GM23338 (cell line): ENCODE results near the gene RXRA. TPM values are rescaled to one million over a fixed set of nuclear protein-coding genes. Genes with fewer than 3 reads are reported as not detected.

Experiments
- ATAC-seq: fragments of 200-7000 bp; cut with Tn5 transposase; 3 replicates; pipeline ENCODE4 v1.9.1; 2020
- DNase-seq: peaks from one replicate; pipeline ENCODE4 v3.0.0-alpha.2; 2015; ENCODE audit warnings: low spot score
- H2AFZ ChIP-seq: fragments of 200-600 bp; sonication (generic); 2 replicates; pipeline ENCODE4 v1.8.0; 2016; ENCODE audit warnings: antibody characterized with exemption, mild to moderate bottlenecking, moderate library complexity
- H3F3A ChIP-seq: fragments of 200-600 bp; sonication (generic); replicated peaks from 2 replicates; pipeline ENCODE4 v1.8.0; 2017; ENCODE audit warnings: antibody characterized with exemption, mixed run types, low read depth
- H3K27ac ChIP-seq: fragments of 200-600 bp; sonication (generic); 2 replicates; pipeline ENCODE4 v1.6.1; 2016; ENCODE audit warnings: low read depth
- H3K27me3 ChIP-seq: fragments of 200-600 bp; sonication (generic); 2 replicates; pipeline ENCODE4 v1.8.0; 2016; ENCODE audit warnings: mild to moderate bottlenecking, mixed run types, moderate library complexity; ENCODE audit not compliant: insufficient read depth
- H3K36me3 ChIP-seq: fragments of 200-600 bp; sonication (generic); 2 replicates; pipeline ENCODE4 v1.8.0; 2016; ENCODE audit warnings: mild to moderate bottlenecking; ENCODE audit not compliant: insufficient read depth
- H3K4me1 ChIP-seq: fragments of 200-600 bp; sonication (generic); 2 replicates; pipeline ENCODE4 v1.8.0; 2016; ENCODE audit warnings: mild to moderate bottlenecking, moderate library complexity; ENCODE audit not compliant: insufficient read depth
- H3K4me2 ChIP-seq: fragments of 200-600 bp; sonication (generic); 2 replicates; pipeline ENCODE4 v1.7.1; 2017; ENCODE audit warnings: mixed run types
- H3K4me3 ChIP-seq: fragments of 200-600 bp; sonication (generic); 2 replicates; pipeline ENCODE4 v1.6.1; 2016; ENCODE audit warnings: mixed run types
- H3K79me2 ChIP-seq: fragments of 200-600 bp; sonication (generic); replicated peaks from 2 replicates; pipeline ENCODE4 v1.8.0; 2017; ENCODE audit warnings: mild to moderate bottlenecking; ENCODE audit not compliant: insufficient read depth
- H3K9me2 ChIP-seq: fragments of 200-600 bp; sonication (generic); 2 replicates; pipeline ENCODE4 v1.8.0; 2017; ENCODE audit not compliant: insufficient read depth
- H4K20me1 ChIP-seq: fragments of 200-600 bp; sonication (generic); replicated peaks from 2 replicates; pipeline ENCODE4 v1.8.0; 2017; ENCODE audit warnings: mild to moderate bottlenecking; ENCODE audit not compliant: insufficient read depth
- H3K27ac Mint-ChIP-seq: 2 replicates; pipeline ENCODE4 v1.8.0; 2020; ENCODE audit warnings: inconsistent platforms, mild to moderate bottlenecking, moderate library complexity, mixed read lengths
- H3K27me3 Mint-ChIP-seq: 3 replicates; pipeline ENCODE4 v1.8.0; 2022; ENCODE audit warnings: low read depth, mild to moderate bottlenecking, moderate library complexity, mixed read lengths, inconsistent platforms; ENCODE audit not compliant: insufficient read depth, poor library complexity
- H3K36me3 Mint-ChIP-seq: 3 replicates; pipeline ENCODE4 v1.8.0; 2021; ENCODE audit warnings: low read depth, mild to moderate bottlenecking, inconsistent platforms, moderate library complexity, mixed read lengths
- H3K4me1 Mint-ChIP-seq: 3 replicates; pipeline ENCODE4 v1.8.0; 2020; ENCODE audit warnings: mild to moderate bottlenecking, inconsistent platforms, mixed read lengths
- H3K4me3 Mint-ChIP-seq: 3 replicates; pipeline ENCODE4 v1.8.0; 2021; ENCODE audit warnings: moderate library complexity, mild to moderate bottlenecking, inconsistent platforms, mixed read lengths
- H3K9me3 Mint-ChIP-seq: 3 replicates; pipeline ENCODE4 v1.8.0; 2020; ENCODE audit warnings: moderate library complexity, mild to moderate bottlenecking, inconsistent platforms, mixed read lengths
- CREB1 ChIP-seq: fragments of 250-450 bp; sonication (Bioruptor Pico); IDR thresholded peaks from 2 replicates; pipeline ENCODE4 v1.5.0; 2020; ENCODE audit warnings: low read depth, mild to moderate bottlenecking, moderate library complexity
- CTCF ChIP-seq, 2 experiments: fragments of 200-600 bp in 1 of 2; sonication (generic) in 1 of 2; conservative IDR thresholded peaks; 2 replicates each; pipeline versions ENCODE4 v1.5.1 to v1.6.1; 2016 to 2017; ENCODE audit warnings: antibody characterized with exemption in 2 of 2, low read depth in 2 of 2, mild to moderate bottlenecking in 2 of 2, moderate library complexity in 1 of 2
- ETS1 ChIP-seq: IDR thresholded peaks from 2 replicates; pipeline ENCODE4 v1.6.1; 2016; ENCODE audit warnings: antibody characterized with exemption
- EZH2 ChIP-seq: fragments of 200-600 bp; sonication (generic); IDR thresholded peaks from one replicate; pipeline ENCODE4 v1.8.0; 2017; ENCODE audit warnings: antibody characterized with exemption, mild to moderate bottlenecking, low read depth; ENCODE audit not compliant: unreplicated experiment
- JUNB ChIP-seq: IDR thresholded peaks from one replicate; pipeline ENCODE4 v1.6.1; 2016; ENCODE audit warnings: antibody characterized with exemption; ENCODE audit not compliant: unreplicated experiment
- NANOG ChIP-seq: IDR thresholded peaks from 2 replicates; pipeline ENCODE4 v1.6.1; 2016; ENCODE audit warnings: antibody characterized with exemption, borderline replicate concordance
- ZNF114 ChIP-seq: fragments of 250-450 bp; sonication (Bioruptor Pico); IDR thresholded peaks from 2 replicates; pipeline ENCODE4 v1.5.0; 2020; ENCODE audit warnings: mild to moderate bottlenecking, moderate library complexity
- ZNF331 ChIP-seq: fragments of 250-450 bp; sonication (Bioruptor Pico); IDR thresholded peaks from 2 replicates; pipeline ENCODE4 v1.5.0; 2020; ENCODE audit warnings: low read depth, mild to moderate bottlenecking, moderate library complexity
- ZNF462 ChIP-seq: fragments of 250-450 bp; sonication (Bioruptor Pico); IDR thresholded peaks from 2 replicates; pipeline ENCODE4 v1.5.0; 2020; ENCODE audit warnings: mild to moderate bottlenecking, moderate library complexity
- polyA plus RNA-seq: library from polyadenylated mRNA; unstranded; fragments of >200 nt; fragmentation: Nextera tagmentation; extraction: Ambion mirVana; gene quantifications from 2 replicates; pipeline ENCODE4 v1.2.1, GENCODE V29; 2016
- total RNA-seq: library from RNA; depleted of rRNA; stranded (reverse); fragments of >200 nt; shearing (Covaris generic); gene quantifications from 2 replicates; pipeline ENCODE4 v1.2.3, GENCODE V29; 2014

Gene RXRA
- total and polyA plus RNA-seq, 2 experiments from 2014 or later, result 4.9 to 17.9 TPM

- TF ChIP-seq ZNF462 (CRISPR knock-in tag) (no peak), ETS1 (no peak), ZNF331 (CRISPR knock-in tag) (no peak), EZH2 (no peak), NANOG (no peak), JUNB (no peak)
These were observed 34.0 kb downstream of the RXRA start (continued) for GRCh38 chr9:134360180-134360759.

- DNase-seq (no peak), ATAC-seq (no peak)
- Mint-ChIP-seq H3K4me3 (no peak overlapping the region), H3K4me1 (peaks cover 3% of the 10 kb centered on the region; the same call in 2 of the 3 replicates), H3K36me3 (no peaks in the 10 kb centered on the region), H3K27me3 (peaks cover 4% of the 10 kb centered on the region), H3K27ac (no peak overlapping the region), H3K9me3 (no peaks in the 10 kb centered on the region)
- no peaks in the 10 kb centered on the region for H3K9me2 ChIP-seq
- H3K36me3 ChIP-seq, result no peaks in the 10 kb centered on the region
- no peaks in the 10 kb centered on the region for H3K27me3 ChIP-seq
- no peak overlapping the region for H2AFZ ChIP-seq
- H3K4me2 ChIP-seq, result no peak overlapping the region
- H4K20me1 ChIP-seq, result no peaks in the 10 kb centered on the region
- no peak overlapping the region for H3K4me3 ChIP-seq
- no peaks in the 10 kb centered on the region for H3F3A ChIP-seq
- TF ChIP-seq CTCF (conservative IDR thresholded peaks at IDR 0.05; ENCODE audit: low read depth in 2 of 2), result no peak
- no peak for TF ChIP-seq ZNF114 (CRISPR knock-in tag)
- no peak for TF ChIP-seq CREB1
- H3K27ac ChIP-seq, result no peak overlapping the region
- H3K4me1 ChIP-seq, result no peaks in the 10 kb centered on the region
- H3K79me2 ChIP-seq, result peaks cover 58% of the 10 kb centered on the region
These were observed 34.6 kb downstream of the RXRA start for GRCh38 chr9:134360897-134361296.
